T-helper 1 cell treated with Interleukin-12 subunit alpha and Interleukin-12 subunit beta and Interleukin-4 antibody, amounts not matched to agents 30 μg/mL and 1 μg/mL, for 36 hours (primary cell): Measurements from ENCODE around the gene STC2.

Source experiments
- H3K27ac Mint-ChIP-seq: one replicate; pipeline ENCODE4 v1.8.0; 2021; ENCODE audit warnings: mild to moderate bottlenecking, mixed read lengths
- H3K27me3 Mint-ChIP-seq: one replicate; pipeline ENCODE4 v1.8.0; 2021; ENCODE audit warnings: low read depth, mixed read lengths
- H3K36me3 Mint-ChIP-seq: one replicate; pipeline ENCODE4 v1.8.0; 2021; ENCODE audit warnings: low read depth, mixed read lengths
- H3K4me1 Mint-ChIP-seq: one replicate; pipeline ENCODE4 v1.8.0; 2021; ENCODE audit warnings: low read depth, mixed read lengths
- H3K4me3 Mint-ChIP-seq: one replicate; pipeline ENCODE4 v1.8.0; 2021; ENCODE audit warnings: mild to moderate bottlenecking, moderate library complexity, mixed read lengths
- H3K9me3 Mint-ChIP-seq: one replicate; pipeline ENCODE4 v1.8.0; 2021; ENCODE audit warnings: mixed read lengths

The STC2 gene

GRCh38 chr5:173333925-173334661 is 5.9 kb upstream of the STC2 start:
- Mint-ChIP-seq H3K4me3 (no peak overlapping the region), H3K9me3 (no peaks in the 10 kb centered on the region), H3K4me1 (peaks cover 20% of the 10 kb centered on the region), H3K27ac (no peak overlapping the region), H3K36me3 (peaks cover 2% of the 10 kb centered on the region), H3K27me3 (peaks cover 11% of the 10 kb centered on the region)

DNA sequence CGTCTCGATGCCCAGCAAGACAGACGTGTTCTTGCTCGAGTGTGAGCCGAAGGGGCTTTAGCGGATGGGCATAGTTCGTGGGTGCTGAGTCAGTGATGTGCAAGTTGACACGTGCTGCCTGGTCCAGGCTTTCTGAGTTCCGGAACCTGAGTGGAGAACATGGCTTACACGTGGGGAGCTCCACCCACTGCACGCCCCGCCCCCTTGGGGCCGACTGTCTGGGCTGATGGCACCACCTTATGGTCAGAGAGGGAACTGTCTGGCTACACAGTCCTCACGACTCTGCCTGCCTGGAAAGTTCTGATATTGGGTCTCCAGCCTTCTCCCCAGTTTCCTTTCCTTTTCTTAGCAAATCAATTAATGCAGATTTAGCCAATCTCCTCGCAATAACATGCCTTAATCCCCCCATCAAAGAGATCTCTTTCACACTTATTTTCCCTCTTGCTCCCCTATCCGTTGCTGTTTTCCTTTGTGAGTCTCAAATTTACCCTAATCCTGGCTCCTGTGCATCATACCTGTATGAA is 3.8 kb upstream of the STC2 start:
- Mint-ChIP-seq H3K4me3 (peak overlapping the region; percentile 43), H3K27me3 (peaks cover 4% of the 10 kb centered on the region), H3K27ac (peak overlapping the region; percentile 46), H3K36me3 (peaks cover 2% of the 10 kb centered on the region), H3K9me3 (no peaks in the 10 kb centered on the region), H3K4me1 (peaks cover 30% of the 10 kb centered on the region)

- H3K36me3 Mint-ChIP-seq: peaks cover 4% of the 10 kb centered on the region
- no peaks in the 10 kb centered on the region for H3K9me3 Mint-ChIP-seq
- H3K4me3 Mint-ChIP-seq: no peak overlapping the region
- peaks cover 36% of the 10 kb centered on the region for H3K4me1 Mint-ChIP-seq
- peak overlapping the region; percentile 63 for H3K27ac Mint-ChIP-seq
- H3K27me3 Mint-ChIP-seq: peaks cover 4% of the 10 kb centered on the region
Measured at GRCh38 chr5:173331287-173331686, 3.1 kb upstream of the STC2 start.

GRCh38 chr5:173330338-173331206 is 2.4 kb upstream of the STC2 start:
- Mint-ChIP-seq H3K27me3 (peaks cover 4% of the 10 kb centered on the region), H3K36me3 (peaks cover 7% of the 10 kb centered on the region), H3K4me1 (peaks cover 40% of the 10 kb centered on the region), H3K9me3 (no peaks in the 10 kb centered on the region), H3K27ac (peak overlapping the region; percentile 57), H3K4me3 (peak overlapping the region; percentile 72)

GRCh38 chr5:173329491-173330337 is 1.5 kb upstream of the STC2 start:
- peak overlapping the region; percentile 92 for H3K27ac Mint-ChIP-seq
- peaks cover 14% of the 10 kb centered on the region for H3K36me3 Mint-ChIP-seq
- no peaks in the 10 kb centered on the region for H3K27me3 Mint-ChIP-seq
- H3K4me1 Mint-ChIP-seq: peaks cover 49% of the 10 kb centered on the region
- H3K4me3 Mint-ChIP-seq: peak overlapping the region; percentile 97
- no peaks in the 10 kb centered on the region for H3K9me3 Mint-ChIP-seq

DNA sequence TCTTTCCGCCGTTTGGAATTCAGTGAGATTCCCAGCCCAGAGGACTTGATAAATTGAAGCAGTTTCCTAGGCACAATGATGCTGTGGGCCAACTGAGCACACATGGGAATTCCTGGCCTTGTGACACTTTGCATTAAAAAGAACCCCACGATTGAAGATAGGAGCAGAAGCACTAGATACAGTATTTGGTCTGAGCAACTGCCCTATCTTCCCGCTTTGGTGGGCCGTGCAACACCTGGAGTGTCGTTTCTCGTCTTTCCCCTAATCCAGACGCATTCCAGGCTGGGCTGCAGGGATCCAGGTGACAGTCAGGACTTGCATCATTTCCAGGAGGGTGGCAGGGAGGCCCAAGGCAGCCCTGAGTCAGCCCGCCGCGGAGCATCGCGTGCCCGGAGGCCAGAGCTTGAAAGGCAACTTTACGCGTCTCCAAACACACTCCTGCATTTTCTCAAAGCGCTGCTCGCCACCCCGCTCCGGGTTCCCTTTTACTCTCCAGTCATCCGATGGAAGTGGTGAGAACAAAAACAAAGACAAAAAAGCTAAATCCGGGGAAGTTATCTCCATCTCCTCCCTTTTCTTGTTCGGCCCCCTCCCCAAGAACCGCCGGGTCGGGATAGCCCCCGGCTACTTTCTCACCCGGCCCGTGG is 753 bp upstream of the STC2 start:
- Mint-ChIP-seq H3K27me3 (no peaks in the 10 kb centered on the region), H3K36me3 (peaks cover 18% of the 10 kb centered on the region), H3K27ac (peak overlapping the region; percentile 92), H3K4me1 (peaks cover 57% of the 10 kb centered on the region), H3K9me3 (no peaks in the 10 kb centered on the region), H3K4me3 (peak overlapping the region; percentile 97)

DNA sequence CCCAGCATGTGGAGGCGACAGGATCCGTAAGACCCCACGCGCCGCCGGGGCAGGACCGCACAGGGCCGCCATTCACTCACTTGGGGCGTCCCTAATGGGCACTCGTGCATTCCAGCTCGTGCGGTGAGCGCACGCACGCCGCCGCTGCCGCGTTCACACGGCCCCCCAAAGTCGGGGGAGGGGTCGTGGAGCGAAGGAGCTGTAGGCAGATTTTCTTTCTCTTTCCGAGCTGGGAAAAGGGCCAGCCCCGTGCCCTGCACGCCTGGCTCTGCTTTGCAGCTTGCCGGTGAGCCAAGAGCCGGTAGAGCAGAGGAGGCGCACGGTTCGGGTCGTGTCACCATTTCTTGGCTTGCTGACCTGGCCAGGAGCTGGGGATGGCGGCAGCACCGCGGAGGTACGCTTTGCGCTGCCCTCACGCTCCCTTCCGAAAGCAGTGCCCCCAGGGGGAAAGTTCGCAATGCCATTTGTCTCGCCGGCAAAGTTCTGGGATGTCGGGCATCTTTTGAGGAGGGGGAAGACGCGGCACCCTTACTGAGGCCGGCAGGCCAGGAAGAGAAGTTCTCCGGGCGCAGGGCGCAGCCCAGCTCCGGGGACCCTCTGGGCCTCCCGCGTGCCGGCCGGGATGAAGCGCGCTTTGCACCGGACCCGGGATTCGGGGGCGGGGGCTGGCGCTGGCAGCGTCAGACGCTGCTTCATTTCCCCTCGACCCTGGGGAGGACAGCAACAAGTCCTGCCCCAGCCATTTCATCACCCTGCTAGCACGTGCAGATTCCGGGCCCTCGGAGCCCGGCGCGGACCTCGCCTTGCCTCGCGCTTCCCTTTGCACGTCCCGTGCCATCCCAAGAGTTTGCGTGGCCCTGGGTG is 898 bp downstream of the STC2 start:
- Mint-ChIP-seq H3K4me3 (peak overlapping the region; percentile 97), H3K27ac (peak overlapping the region; percentile 71), H3K36me3 (peaks cover 29% of the 10 kb centered on the region), H3K9me3 (no peaks in the 10 kb centered on the region), H3K4me1 (peaks cover 61% of the 10 kb centered on the region), H3K27me3 (no peaks in the 10 kb centered on the region)

DNA sequence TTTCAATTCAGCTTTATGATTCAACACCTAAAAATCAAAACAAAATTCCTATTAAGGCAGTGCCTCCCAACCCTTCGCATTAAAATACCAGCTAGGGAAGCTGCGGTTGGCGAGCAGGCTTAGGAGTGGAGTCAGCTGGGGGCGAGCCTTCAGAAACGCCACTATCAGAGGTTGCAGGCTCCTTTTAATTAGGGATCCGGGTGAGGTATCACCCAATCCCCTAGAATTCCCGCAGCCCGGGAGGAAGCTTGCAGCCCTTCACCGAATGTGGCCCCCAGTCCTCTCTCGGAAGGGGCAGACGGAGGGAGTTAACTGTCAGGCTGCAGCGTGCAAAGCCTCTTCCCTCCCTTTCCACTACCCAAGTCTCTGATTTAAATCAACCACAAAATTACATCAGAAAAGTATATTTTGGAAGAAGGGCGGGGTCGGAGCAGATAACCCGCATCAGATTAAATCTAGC is 1.7 kb downstream of the STC2 start:
- Mint-ChIP-seq H3K27ac (peak overlapping the region; percentile 81), H3K27me3 (no peaks in the 10 kb centered on the region), H3K36me3 (peaks cover 31% of the 10 kb centered on the region), H3K4me3 (peak overlapping the region; percentile 97), H3K9me3 (no peaks in the 10 kb centered on the region), H3K4me1 (peaks cover 53% of the 10 kb centered on the region)

- no peaks in the 10 kb centered on the region for H3K9me3 Mint-ChIP-seq
- peak overlapping the region; percentile 80 for H3K27ac Mint-ChIP-seq
- peaks cover 44% of the 10 kb centered on the region for H3K4me1 Mint-ChIP-seq
- H3K27me3 Mint-ChIP-seq: no peaks in the 10 kb centered on the region
- H3K36me3 Mint-ChIP-seq: peaks cover 34% of the 10 kb centered on the region
- peak overlapping the region; percentile 77 for H3K4me3 Mint-ChIP-seq
Measured at GRCh38 chr5:173325091-173325698, 3.0 kb downstream of the STC2 start.

DNA sequence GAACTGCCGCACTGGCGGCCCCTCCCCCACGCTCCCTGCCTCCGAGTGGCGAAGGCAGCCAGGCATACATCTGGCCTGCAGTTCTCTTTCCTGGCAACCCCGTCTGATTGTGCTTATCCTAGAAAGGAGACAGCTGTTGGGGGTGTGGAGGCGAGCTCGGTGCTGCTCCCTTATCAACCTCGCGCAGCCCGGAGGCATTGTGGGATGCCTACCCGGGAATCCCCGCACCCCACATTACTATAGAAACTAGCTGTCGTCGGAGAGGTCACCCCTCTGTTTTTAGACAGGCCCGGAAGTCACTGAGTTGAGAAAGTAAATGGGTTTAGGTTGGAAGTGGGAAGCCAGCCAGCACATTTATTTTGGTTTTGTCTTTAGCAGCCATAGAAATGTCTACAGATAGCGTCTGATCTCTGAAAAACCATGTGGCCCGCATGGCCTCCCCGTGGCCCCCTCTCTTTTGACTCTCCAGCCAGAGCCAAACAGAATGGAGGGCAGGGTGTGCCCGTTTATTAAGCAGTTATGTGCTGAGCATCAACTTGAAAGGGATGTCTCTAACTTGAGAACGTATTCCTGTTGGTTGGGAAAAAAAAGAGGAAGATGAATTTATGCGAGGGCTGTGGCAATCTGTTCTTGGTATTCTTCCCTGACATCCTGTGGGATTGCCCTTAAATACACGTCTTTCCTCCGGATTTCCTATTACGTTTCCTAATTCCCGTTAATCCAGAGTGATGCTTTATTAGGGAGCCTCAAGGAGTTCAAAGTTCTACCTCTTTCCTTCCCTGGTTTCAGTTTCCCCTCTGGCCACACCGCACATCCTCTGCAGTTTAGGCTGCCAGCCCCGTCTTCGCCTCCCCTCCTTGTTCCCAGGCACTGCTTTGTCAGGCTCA is 3.9 kb downstream of the STC2 start:
- H3K27me3 Mint-ChIP-seq: no peaks in the 10 kb centered on the region
- H3K4me1 Mint-ChIP-seq: peaks cover 44% of the 10 kb centered on the region
- peak overlapping the region; percentile 77 for H3K4me3 Mint-ChIP-seq
- peaks cover 39% of the 10 kb centered on the region for H3K36me3 Mint-ChIP-seq
- peak overlapping the region; percentile 80 for H3K27ac Mint-ChIP-seq
- H3K9me3 Mint-ChIP-seq: no peaks in the 10 kb centered on the region

DNA sequence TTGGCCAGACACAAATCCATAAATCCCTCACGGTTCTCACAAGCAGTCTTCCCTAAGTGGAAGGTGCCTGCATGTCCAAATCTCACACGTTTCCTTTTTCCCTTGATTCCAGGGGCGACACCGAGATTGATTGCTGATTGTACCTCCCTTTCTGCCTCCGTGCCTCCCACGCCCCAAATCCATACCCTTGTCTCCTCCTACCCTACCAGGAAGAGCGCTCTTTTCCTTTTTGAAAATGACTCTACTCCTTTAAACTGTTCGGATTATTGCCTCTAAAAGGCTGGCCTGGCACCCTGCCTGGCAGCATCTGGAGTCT is 4.5 kb downstream of the STC2 start:
- H3K9me3 Mint-ChIP-seq: no peaks in the 10 kb centered on the region
- H3K27me3 Mint-ChIP-seq: no peaks in the 10 kb centered on the region
- H3K4me3 Mint-ChIP-seq: peak overlapping the region; percentile 77
- peaks cover 41% of the 10 kb centered on the region for H3K36me3 Mint-ChIP-seq
- peak overlapping the region; percentile 80 for H3K27ac Mint-ChIP-seq
- peaks cover 39% of the 10 kb centered on the region for H3K4me1 Mint-ChIP-seq

GRCh38 chr5:173323106-173323798 is 5.0 kb downstream of the STC2 start:
- Mint-ChIP-seq H3K27ac (no peak overlapping the region), H3K4me1 (peaks cover 36% of the 10 kb centered on the region), H3K27me3 (no peaks in the 10 kb centered on the region), H3K36me3 (peaks cover 45% of the 10 kb centered on the region), H3K4me3 (no peak overlapping the region), H3K9me3 (no peaks in the 10 kb centered on the region)
